HG03095 (cell line): ENCODE measurements around the gene WDTC1.
A peak's percentile ranks its signal among the peaks of the same experiment; 100 is the strongest.

Source experiments
- ATAC-seq: cut with Tn5 transposase; IDR thresholded peaks from one replicate; pipeline ENCODE4 v1.9.1; 2021; ENCODE audit warnings: moderate library complexity; ENCODE audit not compliant: unreplicated experiment

The WDTC1 gene

DNA sequence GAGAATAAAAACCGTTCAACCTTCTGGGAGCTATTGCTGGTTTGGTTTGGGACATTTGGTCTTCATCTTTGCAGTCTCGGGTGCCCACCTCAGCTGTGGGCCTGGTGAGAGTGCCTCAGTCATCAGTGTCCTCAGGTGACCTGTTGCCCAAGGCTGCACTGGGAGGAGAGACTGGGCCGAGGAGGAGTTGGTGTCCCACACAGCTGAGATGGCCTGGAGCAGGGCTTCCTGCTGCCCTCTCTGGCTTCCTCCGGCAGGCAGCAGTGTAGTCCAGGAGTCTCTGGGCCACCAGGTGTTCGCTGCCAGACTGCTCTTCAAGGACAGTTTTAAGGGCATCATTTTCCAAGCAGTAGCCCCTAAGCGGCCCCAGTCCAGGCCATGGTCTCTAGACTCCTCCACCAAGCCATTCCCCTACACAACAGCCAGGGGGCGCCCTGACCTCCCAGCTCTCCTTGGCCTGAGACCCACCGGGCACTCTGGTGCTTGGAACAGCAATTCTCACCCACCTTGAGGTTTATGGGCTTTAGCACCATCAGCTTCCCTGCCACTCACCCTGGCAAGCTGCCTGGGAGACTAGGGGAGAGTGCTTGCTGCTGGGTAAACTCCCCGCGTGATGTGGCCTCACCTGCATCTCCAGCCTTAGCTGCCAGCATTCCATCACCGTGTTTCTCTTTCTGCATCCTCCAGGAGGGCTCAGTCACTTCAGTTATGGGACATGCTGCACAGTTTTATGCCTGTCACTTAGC, 98.3 kb downstream of the WDTC1 start:
- ATAC-seq, result no peak

DNA sequence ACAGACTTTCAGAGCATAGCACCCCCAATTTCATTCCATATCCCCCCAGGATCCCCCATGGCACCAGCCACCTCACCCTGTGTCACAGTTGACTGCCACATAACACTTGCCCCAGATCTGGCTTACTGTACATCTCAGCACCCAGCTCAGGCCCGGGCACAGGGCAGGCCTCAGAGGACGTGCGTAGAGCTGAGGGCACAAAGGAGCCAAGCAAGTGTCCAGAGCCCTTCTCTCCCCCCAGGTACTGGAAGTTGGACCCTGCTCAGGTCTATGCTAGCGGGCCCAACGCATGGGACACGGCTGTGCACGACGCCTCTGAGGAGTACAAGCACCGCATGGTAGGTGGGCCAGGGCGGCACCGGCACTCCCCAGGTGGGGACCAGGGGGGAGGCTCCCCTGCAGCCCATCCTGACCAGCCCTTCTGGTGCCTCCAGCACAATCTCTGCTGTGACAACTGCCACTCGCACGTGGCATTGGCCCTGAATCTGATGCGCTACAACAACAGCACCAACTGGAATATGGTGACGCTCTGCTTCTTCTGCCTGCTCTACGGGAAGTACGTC, 99.4 kb downstream of the WDTC1 start:
- no peak for ATAC-seq

DNA sequence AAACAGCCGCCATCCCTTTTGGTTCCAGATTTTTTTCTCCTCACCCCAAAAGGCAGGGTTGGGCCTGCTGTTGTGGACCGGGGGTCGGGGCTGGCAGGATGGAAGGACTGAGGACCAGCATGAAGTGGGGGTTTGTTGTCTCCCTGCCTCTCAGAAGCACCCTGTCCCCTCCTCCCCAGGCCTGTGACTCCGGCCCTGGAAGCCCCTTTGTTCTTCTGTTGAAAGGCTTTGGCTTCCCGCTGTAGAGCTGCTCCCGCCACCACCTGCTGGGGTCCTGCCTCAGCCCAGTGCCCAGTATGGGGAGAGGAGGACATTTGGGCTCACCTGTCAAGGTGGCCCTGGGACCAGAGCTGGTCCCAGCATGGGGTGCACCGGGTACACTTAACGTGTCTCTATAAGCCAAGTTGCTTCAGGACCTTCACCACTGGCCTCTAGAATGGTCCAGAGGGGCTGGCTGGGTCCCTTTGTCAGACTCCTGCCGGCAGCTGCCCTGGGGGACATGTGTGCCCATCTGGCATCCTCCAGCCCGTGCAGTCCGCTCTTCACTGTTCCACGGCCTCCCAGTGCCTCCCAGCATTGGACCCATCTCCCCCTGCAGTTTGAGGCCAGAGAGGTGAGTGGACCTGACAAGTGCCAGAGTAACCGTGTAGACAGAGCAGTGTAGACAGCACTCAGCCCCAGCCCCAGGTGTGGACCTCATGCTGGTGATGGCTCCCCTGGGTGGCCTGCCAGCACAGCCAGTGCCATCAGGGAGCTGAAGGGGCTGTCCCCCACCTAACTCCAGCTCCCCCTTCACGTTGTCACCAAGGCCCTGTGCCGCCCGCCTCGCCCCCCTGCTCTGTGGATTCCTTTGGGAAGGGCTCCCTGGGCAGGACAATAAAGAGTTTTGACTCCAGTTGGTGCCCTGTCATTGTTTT, 101.3 kb downstream of the WDTC1 start:
- ATAC-seq, result no peak

- ATAC-seq, result no peak
Observed at GRCh38 chr1:27336756-27337155, 102.3 kb downstream of the WDTC1 start.

DNA sequence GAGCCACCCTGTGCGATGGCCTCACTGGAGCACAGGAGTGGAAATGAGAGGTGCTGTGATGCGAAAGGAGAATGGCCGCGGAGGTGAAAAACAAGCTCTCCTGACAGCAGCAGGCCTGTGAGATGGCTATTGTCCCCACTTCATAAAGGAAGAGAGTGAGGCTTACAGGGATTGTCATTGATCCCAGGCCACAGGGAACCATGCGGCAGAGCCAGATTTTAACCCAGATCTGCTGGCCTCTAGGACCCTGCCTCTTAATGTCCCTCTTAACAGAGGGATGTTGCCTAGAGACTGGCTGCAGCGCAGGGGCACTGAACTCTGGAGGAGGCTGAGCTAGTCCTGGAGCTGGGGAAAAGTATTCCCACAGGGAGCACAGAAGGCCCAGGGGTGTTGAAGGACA, 104.3 kb downstream of the WDTC1 start:
- no peak for ATAC-seq

- no peak for ATAC-seq
Observed at GRCh38 chr1:27339213-27339612, 104.8 kb downstream of the WDTC1 start.

DNA sequence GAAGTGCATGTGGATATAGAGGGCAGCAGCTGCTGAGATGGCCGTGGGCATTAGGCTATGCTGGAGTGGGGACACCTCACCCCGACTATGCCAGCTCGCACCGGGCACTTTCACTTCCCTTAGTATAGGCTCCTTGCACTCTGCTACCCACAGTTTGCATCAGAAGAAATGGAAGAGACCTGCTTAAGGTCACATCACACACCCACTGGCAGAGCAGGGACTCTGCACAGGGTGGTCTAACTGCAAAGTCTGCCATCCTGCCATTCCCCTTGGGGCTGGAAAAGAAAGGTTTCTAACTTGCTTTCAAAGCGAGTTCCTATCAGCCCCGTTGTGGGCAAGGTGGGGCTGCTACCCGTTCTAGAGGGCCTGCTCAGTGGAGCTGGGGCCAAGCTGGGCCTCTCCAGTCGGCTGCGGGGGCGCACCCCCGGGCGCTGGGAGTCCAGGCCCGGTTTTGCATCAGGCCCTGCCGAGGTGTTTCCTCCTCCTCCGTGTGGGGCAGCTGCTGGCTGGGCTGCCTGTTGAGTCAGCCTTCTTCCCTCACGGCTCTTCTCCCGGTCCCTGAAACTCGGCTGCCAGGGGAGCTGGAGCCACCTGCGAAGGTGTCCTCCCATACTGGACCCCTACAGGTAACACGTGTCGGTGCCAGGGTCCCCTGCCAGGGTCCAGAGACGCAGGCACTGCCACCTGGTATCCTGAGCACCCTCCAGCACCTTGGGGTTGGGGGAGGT, 107.3 kb downstream of the WDTC1 start, which contains the start of gene SYTL1:
Gene SYTL1, plus strand, starts transcription at position 498 of the 728 bp plus-strand sequence. CDS start 3,313 bp downstream, outside the sequence.
- ATAC-seq, result peak; percentile 49

- ATAC-seq, result no peak
Observed at GRCh38 chr1:27342391-27342777, 108.0 kb downstream of the WDTC1 start.

DNA sequence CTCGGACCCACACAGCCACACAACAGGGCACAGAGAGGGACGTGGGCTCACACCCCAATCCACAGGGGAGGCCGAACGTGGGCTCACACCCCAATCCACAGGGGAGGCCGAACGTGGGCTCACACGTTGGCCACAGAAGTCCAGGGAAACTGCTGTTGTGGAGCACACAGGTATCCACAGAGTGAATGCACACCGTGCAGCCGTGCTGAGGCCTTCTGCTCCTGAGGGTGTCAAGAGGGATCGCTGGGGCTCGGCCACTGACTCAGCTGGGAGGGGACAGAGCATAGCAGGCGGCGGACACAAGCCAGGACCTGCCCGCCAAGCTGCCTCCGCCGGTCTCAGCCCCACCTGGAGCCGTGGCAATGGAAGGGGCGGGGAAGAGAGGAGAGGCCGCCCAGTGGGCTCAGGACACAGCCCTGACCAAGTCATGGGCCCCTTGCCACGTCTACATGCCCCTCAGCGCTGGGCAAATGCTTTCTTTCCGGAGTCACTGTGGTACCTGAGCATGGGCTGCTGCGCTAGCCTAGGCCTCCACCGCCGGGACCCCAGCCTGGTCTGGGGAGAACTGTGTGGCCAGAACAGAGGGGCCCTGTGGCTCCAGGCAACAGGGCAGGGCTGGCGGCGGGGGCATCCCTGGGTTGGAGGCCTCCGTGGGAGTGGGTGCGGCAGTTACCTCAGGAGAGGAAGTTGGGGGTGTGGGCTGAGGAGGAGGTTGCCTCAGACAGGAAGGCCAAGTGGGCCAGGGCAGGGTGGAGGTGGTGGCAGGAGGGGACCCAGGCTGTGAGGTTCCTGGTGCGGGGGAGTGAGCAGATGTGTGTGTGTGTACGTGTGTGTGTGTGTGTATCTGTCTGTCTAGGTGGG, 108.6 kb downstream of the WDTC1 start:
- no peak for ATAC-seq

DNA sequence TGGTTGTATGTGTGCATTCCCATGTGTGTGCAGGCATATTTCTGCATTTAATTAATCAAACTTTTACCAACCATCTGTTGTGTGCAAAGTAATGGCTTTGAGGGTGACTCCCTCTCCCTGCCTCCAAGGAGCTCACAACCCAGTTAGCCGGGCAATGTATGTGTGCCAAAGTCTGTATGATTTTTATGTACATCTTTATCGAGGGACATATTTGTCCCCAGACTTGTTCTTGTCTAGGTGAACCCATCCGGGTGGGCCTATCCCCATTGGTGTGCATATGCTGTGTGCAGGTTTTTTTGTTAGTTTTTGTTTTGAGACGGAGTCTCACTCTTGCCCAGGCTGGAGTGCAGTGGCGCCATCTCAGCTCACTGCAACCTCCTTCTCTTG, 109.2 kb downstream of the WDTC1 start:
- no peak for ATAC-seq

GRCh38 chr1:27345272-27345671, 110.8 kb downstream of the WDTC1 start:
- no peak for ATAC-seq

DNA sequence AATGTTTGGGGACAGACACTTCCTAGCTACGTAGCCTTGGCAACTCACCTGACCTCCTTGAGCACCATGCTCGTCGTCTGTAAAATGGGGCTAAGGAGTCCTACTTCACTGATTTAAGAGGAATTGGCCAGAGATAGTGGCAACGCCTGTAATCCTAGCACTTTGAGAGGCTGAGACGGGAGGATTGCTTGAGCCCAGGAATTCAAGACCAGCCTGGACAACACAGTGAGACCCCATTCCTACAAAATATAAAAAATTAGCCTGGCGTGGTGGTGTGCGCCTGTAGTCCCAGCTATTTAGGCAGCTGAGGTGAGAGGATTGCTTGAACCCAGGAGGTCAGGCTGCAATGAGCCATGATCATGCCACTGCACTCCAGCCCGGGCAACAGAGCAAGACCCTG, 111.9 kb downstream of the WDTC1 start:
- ATAC-seq, result no peak

DNA sequence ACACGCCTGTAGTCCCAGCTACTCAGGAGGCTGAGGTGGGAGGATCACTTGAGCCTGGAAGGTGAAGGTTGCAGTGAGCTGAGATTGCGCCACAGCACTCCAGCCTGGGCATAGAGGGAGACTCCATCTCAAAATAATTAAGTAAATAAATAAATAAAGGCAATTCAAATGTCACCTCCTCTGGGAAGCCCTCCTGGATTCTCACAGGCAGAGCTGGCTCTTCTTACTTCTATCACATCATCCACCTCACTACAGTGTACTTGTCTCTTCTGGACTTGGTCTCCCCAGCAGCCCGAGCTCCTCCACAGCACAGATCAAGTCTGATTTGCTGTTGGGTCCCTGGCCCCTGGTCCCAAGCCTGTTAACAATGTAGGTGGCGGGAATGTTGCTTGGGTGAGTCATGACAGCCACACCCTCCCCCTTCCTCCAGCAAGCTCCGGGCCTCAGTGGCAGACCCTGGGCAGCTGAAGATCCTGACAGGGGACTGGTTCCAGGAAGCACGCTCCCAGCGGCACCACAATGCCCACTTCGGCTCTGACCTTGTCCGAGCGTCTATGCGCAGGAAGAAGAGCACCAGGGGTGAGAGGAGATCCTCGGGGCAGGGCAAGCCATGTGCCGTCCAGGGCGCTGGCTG, 112.7 kb downstream of the WDTC1 start:
- ATAC-seq, result no peak

DNA sequence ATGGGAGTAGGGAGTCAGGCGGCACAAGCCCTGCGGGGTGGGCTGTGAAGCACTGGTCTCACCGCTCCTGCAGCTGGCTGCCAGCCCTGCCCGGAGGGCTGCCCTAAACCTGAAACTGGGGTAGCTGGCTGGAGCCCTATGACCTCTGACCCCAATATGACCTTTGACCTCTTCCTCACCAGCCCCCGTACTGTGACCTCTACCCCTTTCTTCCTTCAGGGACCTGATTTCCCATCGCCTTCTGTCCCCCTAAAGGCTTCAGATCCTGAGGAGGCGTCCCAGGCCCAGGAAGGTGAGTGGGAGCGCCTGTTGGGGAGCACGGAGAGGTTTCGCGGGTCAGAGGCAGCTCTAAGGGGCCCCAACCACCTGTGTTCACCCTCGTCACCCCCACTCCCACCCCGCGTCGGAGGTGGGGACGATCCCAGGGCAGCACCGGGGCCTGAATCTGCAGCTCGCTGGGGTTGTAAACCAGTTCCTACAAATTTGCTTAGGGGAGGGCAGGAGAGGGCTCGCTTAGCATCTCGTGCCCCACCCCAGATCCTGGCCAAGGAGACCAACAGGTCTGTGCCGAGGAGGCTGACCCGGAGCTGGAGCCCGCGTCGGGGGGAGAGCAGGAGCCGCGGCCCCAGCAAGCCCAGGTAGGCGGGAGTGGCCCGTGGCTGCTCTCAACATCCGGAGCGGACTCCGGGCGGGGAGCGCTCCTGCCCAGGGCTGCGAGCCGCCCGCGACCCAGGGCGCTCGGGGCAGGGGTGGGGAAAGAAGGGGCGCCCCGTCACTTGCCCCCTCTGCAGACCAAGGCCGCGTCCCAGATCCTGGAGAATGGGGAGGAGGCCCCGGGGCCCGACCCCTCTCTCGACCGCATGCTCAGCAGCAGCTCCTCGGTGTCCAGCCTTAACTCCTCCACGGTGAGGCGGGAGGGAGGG, 114.7 kb downstream of the WDTC1 start:
- no peak for ATAC-seq

DNA sequence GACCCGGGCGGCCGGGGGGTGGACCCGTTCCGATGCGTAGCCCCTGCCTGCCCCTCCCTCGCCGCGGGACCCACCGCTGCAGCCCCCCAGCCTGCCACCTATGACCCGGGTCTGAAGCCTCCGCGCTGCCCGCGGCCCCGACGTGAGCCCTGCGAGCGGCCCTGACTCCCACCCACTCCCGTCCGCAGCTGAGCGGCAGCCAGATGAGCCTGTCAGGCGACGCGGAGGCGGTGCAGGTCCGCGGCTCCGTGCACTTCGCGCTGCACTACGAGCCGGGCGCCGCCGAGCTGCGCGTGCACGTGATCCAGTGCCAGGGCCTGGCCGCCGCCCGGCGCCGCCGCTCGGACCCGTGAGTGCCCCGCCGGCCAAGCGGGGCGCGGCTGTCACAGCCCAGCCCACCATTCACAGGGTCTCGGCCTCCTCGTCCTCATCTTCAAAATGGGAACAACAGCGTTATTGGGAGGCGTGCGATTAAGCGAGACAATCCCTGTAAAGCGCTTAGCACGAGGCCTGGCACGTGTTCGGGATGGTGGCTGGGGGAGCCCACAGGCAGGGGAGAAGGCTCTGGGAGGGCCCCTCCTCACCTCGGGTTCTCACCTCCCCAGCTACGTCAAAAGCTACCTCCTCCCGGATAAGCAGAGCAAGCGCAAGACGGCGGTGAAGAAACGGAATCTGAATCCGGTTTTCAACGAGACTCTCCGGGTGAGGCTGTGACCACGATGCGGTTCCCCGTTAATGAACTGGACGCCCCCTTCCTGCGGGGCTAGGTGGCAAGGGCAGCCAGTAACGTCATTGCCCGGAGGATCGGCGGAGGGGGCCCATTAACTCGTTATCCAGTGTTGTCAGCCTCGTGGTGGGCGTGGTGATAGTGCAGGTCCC, 115.6 kb downstream of the WDTC1 start:
- no peak for ATAC-seq

DNA sequence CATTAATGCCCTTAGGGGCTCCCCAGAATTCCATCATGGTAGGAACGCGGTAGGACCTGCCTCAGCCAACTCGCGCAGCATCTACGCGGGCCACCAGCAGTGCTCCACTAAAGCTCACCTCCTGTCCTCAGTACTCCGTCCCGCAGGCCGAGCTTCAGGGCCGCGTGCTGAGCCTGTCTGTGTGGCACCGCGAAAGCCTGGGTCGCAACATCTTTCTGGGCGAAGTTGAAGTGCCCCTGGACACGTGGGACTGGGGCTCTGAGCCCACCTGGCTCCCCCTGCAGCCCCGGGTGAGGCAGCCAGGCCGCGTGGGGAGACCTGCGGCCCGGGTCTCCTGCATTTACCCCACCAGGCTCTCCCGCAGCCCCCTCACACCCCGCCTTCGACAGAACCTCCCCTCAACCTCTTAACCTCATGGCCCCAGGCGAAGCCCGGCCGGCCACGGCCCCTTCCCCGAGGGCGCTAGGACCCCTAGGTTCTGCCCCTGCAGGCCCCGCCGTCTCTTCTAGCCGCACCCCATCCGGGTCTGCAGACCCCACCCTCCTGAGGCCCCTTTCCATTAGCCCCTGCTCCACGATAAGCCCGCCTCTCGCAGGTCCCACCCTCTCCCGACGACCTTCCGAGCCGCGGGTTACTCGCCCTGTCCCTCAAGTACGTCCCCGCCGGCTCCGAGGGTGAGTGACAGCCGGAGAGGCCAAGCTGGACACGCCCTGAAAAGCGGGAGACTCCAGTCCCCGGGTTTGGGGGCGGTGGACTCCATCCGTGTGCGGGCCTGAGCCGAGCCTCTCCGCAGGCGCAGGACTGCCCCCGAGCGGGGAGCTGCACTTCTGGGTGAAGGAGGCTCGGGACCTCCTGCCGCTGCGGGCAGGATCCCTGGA, 116.5 kb downstream of the WDTC1 start:
- ATAC-seq, result no peak
